ENCODE measurements around the gene EML1. TPM values are rescaled to one million over a fixed set of nuclear protein-coding genes. Genes with fewer than 3 reads are reported as not detected.

EML1 gene
- total RNA-seq, 1 donor from 2014 or later, result 34.9 TPM

DNA sequence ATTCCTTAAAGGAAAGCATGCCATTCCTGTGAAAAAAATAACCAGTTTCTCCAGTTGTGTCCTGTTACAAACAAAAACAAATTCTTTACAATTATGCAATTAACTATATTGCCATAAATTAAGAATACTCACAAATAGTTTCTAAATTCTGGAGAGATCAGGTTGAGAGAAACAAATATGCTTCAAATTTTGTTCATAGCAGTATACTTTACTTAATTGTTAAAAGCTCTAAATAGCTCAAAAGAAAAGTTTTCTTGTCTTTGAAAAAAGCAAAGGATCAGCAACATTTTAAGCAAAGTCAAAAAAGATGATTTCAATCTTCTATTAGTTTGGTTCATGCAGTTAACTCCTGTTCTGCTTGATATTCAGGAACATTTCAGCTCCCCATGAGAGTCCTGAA, 109.7 kb downstream of the EML1 start:
- Mint-ChIP-seq H3K4me1 (ENCODE audit: low read depth) (no peaks in the 10 kb centered on the region), H3K4me3 (ENCODE audit: low read depth) (no peak overlapping the region), H3K27me3 (no peaks in the 10 kb centered on the region), H3K27ac (no peak overlapping the region), H3K36me3 (ENCODE audit: insufficient read depth) (peaks cover 53% of the 10 kb centered on the region), H3K9me3 (ENCODE audit: low read depth) (peaks cover 15% of the 10 kb centered on the region)
- TF ChIP-seq, protein P1, sequence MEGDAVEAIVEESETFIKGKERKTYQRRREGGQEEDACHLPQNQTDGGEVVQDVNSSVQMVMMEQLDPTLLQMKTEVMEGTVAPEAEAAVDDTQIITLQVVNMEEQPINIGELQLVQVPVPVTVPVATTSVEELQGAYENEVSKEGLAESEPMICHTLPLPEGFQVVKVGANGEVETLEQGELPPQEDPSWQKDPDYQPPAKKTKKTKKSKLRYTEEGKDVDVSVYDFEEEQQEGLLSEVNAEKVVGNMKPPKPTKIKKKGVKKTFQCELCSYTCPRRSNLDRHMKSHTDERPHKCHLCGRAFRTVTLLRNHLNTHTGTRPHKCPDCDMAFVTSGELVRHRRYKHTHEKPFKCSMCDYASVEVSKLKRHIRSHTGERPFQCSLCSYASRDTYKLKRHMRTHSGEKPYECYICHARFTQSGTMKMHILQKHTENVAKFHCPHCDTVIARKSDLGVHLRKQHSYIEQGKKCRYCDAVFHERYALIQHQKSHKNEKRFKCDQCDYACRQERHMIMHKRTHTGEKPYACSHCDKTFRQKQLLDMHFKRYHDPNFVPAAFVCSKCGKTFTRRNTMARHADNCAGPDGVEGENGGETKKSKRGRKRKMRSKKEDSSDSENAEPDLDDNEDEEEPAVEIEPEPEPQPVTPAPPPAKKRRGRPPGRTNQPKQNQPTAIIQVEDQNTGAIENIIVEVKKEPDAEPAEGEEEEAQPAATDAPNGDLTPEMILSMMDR (IDR thresholded peaks at IDR 0.05; ENCODE audit: unreplicated experiment), result no peak
- no peak for DNase-seq (ENCODE audit: low spot score, unreplicated experiment)

DNA sequence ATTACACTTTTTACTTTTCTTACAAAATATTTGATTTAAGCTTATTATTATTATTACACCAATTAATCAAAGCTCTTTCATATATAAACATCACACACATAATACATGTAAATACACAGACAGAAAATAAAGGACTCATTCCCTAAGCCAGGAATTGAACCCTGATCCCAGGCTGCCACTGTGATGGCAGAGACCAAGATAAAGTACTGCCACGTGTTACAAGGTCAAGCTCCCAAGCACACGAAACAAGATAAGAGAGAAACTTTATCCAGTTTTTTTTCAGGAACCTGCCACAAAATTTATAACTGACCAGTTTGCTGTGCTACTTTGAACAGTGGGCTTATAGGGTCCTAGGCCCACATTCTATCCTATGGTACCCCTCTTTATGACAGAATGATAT, 111.3 kb downstream of the EML1 start:
- no peak overlapping the region for H3K4me3 Mint-ChIP-seq (ENCODE audit: low read depth)
- H3K27me3 Mint-ChIP-seq, result no peaks in the 10 kb centered on the region
- no peak for DNase-seq (ENCODE audit: low spot score, unreplicated experiment)
- H3K4me1 Mint-ChIP-seq (ENCODE audit: low read depth), result no peaks in the 10 kb centered on the region
- no peak overlapping the region for H3K27ac Mint-ChIP-seq
- peaks cover 57% of the 10 kb centered on the region for H3K36me3 Mint-ChIP-seq (ENCODE audit: insufficient read depth)
- TF ChIP-seq, protein P1 (IDR thresholded peaks at IDR 0.05; ENCODE audit: unreplicated experiment), result no peak
- peaks cover 15% of the 10 kb centered on the region for H3K9me3 Mint-ChIP-seq (ENCODE audit: low read depth)

DNA sequence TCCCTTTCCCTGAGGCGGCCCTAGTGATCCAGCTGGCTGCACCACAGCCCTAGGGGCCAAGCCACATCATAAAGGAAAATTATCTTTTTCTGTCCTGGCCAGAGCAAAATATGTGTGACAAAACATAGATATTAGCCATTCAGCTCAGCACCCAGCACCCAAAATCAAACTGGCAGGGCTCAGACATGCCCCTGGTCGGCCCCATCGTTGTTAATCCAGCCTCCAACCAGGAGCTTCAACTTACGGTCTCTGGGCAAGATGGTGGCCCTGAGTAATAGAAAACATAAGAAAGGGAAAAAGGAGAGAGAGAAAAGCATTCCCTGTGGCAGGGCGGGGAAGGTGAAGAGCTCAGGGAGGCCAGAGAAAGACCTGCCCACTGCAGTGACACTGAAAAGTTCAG, 111.9 kb downstream of the EML1 start:
- Mint-ChIP-seq H3K27ac (no peak overlapping the region), H3K9me3 (ENCODE audit: low read depth) (peaks cover 15% of the 10 kb centered on the region), H3K27me3 (no peaks in the 10 kb centered on the region), H3K4me3 (ENCODE audit: low read depth) (no peak overlapping the region), H3K36me3 (ENCODE audit: insufficient read depth) (peaks cover 56% of the 10 kb centered on the region), H3K4me1 (ENCODE audit: low read depth) (no peaks in the 10 kb centered on the region)
- TF ChIP-seq, protein P1 (IDR thresholded peaks at IDR 0.05; ENCODE audit: unreplicated experiment), result no peak
- no peak for DNase-seq (ENCODE audit: low spot score, unreplicated experiment)

DNA sequence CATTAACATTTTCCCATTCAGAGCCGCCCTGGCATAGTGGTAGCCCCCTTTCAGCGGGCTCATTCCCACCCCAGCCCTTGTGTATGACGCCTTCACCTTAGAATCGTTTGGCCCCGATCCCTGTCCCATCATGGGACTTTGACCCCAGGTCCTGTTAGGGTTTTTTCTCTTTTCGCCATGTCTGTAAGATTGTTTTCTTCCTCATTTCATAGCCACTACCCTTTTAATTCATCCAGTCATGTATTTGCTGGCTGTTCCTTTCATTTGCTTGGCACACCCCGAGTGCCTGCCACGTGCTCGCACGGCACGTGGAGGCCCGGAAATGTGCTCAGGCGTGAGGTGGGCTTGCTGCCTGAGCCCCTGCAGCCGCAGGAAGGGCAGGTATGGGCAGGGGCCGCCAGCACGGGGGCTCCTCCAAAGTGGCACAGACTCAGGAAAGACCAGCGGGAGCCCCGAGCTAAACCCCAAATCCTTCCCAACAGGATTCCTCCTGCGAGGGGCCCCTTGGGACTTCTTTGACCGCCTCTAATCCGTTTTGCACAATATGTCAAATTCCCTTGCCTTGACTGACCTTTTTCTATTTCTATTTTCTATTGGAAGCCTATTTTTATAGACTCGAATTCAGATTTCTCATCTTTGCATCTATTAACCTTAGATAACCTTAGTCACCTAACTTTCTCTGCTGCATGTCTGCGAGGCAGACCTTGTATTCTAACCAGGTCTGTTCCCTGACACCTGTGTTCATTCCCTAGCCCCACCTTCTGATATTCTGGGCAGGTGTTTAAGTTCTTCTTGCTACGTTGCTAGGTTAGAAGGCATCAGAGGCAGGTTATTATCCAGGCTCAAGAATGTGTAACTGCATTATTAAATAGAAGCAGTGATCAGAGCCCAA, 114.8 kb downstream of the EML1 start:
- H3K4me1 Mint-ChIP-seq (ENCODE audit: low read depth), result no peaks in the 10 kb centered on the region
- peaks cover 40% of the 10 kb centered on the region for H3K36me3 Mint-ChIP-seq (ENCODE audit: insufficient read depth)
- no peaks in the 10 kb centered on the region for H3K27me3 Mint-ChIP-seq
- no peak for DNase-seq (ENCODE audit: low spot score, unreplicated experiment)
- no peaks in the 10 kb centered on the region for H3K9me3 Mint-ChIP-seq (ENCODE audit: low read depth)
- H3K4me3 Mint-ChIP-seq (ENCODE audit: low read depth), result no peak overlapping the region
- TF ChIP-seq, protein P1 (IDR thresholded peaks at IDR 0.05; ENCODE audit: unreplicated experiment), result no peak
- H3K27ac Mint-ChIP-seq, result no peak overlapping the region

DNA sequence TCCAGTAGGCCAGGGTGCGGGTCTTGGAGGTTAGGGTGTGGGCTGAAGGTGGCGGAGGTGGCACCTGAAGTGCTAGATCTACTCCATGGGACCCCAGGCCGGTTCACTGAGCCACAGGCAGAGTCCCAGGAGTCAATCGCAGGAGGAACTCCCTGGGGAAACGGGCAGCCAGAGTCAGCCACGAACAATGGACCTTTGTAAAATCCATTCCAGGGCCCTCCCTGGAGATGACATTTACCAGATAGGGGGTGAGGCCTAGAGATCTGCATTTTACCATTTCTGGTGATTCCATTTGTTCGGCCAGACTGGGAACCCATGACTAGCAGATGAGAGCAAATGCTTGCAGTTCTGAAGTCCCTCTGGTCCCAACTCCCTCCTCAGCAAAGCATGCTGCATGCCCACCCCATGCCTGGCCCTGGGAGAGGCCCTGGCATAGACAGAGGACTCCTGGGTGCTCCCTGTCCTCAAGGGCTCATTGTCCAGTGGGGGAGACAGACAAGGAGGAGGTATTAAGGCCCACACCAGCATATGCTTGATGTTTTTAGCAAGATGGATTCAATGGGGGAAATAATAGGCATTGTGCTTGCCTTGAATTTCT, 115.5 kb downstream of the EML1 start:
- no peaks in the 10 kb centered on the region for H3K9me3 Mint-ChIP-seq (ENCODE audit: low read depth)
- no peaks in the 10 kb centered on the region for H3K27me3 Mint-ChIP-seq
- H3K27ac Mint-ChIP-seq, result no peak overlapping the region
- no peak overlapping the region for H3K4me3 Mint-ChIP-seq (ENCODE audit: low read depth)
- peaks cover 34% of the 10 kb centered on the region for H3K36me3 Mint-ChIP-seq (ENCODE audit: insufficient read depth)
- TF ChIP-seq, protein P1 (IDR thresholded peaks at IDR 0.05; ENCODE audit: unreplicated experiment), result no peak
- no peaks in the 10 kb centered on the region for H3K4me1 Mint-ChIP-seq (ENCODE audit: low read depth)
- no peak for DNase-seq (ENCODE audit: low spot score, unreplicated experiment)

All from progenitor cell of endocrine pancreas (in vitro differentiated cells).